ENCODE measurements around the gene TMEM151B.

DNA sequence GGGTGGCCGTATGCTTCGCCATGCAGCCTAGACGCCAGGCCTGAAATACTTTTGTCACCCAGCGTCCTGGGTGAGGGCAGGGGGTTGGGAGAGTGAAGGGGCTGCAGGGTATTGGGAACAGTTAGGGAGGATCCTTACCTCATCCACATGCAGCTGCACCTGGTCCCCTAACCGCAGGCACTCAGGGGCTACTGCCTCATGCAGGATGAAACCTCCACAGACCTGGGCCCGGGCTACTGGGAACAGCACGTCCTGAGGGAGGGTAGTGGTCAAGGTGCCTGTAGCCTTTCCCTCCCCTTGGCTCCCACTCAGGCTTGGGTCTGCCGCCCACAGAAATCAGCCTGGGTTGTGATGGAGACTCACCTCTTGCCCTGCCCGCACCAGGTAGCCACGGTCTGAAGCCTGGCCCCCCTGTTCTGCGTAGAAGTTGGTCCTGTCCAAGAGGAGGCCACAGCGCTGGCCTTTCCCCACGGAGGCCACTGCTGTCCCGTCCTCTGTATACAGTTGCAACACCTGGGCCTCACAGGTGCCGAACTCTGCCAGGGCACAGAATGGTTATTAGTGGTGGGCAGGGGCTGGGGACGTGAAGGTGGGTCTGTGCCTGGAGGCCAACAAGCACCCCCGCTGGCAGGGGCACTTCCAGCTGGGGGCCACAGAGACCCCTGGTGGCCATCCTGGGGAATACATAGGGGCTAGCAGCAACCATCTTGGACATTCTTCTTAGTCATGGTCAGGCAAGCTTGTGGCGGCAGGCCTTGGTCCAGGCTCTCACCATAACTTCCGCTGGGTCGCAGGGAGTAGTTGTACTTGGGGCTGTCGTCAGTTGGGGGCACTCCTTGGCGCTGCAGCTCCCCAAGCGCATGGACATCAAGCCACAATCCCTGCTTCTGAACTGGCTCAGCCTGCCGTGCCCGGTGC is 34.3 kb downstream of the TMEM151B start:
- TF ChIP-seq, protein P1, sequence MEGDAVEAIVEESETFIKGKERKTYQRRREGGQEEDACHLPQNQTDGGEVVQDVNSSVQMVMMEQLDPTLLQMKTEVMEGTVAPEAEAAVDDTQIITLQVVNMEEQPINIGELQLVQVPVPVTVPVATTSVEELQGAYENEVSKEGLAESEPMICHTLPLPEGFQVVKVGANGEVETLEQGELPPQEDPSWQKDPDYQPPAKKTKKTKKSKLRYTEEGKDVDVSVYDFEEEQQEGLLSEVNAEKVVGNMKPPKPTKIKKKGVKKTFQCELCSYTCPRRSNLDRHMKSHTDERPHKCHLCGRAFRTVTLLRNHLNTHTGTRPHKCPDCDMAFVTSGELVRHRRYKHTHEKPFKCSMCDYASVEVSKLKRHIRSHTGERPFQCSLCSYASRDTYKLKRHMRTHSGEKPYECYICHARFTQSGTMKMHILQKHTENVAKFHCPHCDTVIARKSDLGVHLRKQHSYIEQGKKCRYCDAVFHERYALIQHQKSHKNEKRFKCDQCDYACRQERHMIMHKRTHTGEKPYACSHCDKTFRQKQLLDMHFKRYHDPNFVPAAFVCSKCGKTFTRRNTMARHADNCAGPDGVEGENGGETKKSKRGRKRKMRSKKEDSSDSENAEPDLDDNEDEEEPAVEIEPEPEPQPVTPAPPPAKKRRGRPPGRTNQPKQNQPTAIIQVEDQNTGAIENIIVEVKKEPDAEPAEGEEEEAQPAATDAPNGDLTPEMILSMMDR (IDR thresholded peaks at IDR 0.05; ENCODE audit: insufficient read depth, low read depth, low read length) = peak; percentile 56
- no peak for TF ChIP-seq EZH2 (IDR thresholded peaks at IDR 0.05; ENCODE audit: insufficient read depth, low read length)

Measured in astrocyte (in vitro differentiated cells and primary cell).